ENCODE measurements around the gene CYP39A1. TPM values are rescaled to one million over a fixed set of nuclear protein-coding genes. Genes with fewer than 3 reads are reported as not detected.

CYP39A1 gene
- total RNA-seq, 4 donors from 2014 or later, result 7.6 to 55.9 (median 23.2) TPM

DNA sequence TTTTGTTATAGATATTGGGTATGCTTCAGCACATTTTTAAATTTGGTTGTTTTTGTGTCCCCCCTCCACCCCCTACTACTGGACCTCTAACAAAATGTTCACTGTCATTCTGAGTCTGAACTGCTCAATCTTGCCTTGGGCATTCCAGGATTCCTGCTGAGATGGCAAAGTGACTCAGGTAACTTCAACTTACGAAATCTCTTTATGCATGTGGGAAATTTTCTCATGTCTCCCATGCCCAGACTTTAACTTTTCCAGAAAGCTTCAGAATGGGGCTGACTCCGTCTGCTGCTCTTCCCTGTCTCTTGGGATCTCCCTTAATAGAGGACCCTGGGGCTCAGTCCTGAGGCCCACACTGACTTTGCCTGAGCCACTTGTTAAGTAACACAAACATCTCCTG is 14.0 kb downstream of the CYP39A1 start:
- Histone ChIP-seq H3K27me3 (no peaks in the 10 kb centered on the region), H3K9me3 (no peaks in the 10 kb centered on the region), H3K27ac (no peak overlapping the region), H3K4me1 (peaks cover 0 to 17% (median 4%) of the 10 kb centered on the region in 3 donors), H3K4me3 (no peak overlapping the region), H3K36me3 (no peaks in the 10 kb centered on the region)
- no peak for ATAC-seq
- TF ChIP-seq EP300 (IDR thresholded peaks at IDR 0.05), result no peak
- TF ChIP-seq POLR2A (IDR thresholded peaks at IDR 0.05), result no peak
- no peak for TF ChIP-seq POLR2AphosphoS5 (IDR thresholded peaks at IDR 0.05)
- 77 to 91% methylated on average over 2 of the region's 2 CpGs for WGBS, 2 donors (ENCODE audit: low coverage in 1 of 2)

DNA sequence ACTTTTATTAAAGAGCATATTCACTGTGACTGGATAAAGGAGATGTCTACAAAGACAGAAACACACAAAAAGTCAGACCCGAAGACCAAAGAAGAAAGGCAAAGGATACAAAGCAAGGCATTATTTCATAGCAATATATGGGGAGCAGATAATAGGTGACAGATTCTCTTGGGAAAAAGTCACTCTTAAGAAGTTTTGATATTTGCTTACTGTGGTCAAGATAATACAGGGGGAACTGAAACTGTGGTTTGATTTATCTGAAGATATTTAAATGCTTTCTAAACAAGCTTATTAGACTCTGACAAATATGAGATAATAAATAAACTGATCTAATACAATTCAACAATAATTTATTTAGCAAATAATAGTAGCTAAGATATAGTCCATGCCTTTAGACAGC is 14.7 kb downstream of the CYP39A1 start:
- TF ChIP-seq POLR2AphosphoS5 (IDR thresholded peaks at IDR 0.05) (no peak), POLR2A (IDR thresholded peaks at IDR 0.05) (no peak), EP300 (IDR thresholded peaks at IDR 0.05) (no peak)
- TF ChIP-seq, protein P1, sequence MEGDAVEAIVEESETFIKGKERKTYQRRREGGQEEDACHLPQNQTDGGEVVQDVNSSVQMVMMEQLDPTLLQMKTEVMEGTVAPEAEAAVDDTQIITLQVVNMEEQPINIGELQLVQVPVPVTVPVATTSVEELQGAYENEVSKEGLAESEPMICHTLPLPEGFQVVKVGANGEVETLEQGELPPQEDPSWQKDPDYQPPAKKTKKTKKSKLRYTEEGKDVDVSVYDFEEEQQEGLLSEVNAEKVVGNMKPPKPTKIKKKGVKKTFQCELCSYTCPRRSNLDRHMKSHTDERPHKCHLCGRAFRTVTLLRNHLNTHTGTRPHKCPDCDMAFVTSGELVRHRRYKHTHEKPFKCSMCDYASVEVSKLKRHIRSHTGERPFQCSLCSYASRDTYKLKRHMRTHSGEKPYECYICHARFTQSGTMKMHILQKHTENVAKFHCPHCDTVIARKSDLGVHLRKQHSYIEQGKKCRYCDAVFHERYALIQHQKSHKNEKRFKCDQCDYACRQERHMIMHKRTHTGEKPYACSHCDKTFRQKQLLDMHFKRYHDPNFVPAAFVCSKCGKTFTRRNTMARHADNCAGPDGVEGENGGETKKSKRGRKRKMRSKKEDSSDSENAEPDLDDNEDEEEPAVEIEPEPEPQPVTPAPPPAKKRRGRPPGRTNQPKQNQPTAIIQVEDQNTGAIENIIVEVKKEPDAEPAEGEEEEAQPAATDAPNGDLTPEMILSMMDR (IDR thresholded peaks at IDR 0.05), result no peak
- ATAC-seq, result no peak
- WGBS, 2 donors (ENCODE audit: low coverage in 1 of 2), result 77 to 88% methylated on average over 1 of the region's 1 CpG

DNA sequence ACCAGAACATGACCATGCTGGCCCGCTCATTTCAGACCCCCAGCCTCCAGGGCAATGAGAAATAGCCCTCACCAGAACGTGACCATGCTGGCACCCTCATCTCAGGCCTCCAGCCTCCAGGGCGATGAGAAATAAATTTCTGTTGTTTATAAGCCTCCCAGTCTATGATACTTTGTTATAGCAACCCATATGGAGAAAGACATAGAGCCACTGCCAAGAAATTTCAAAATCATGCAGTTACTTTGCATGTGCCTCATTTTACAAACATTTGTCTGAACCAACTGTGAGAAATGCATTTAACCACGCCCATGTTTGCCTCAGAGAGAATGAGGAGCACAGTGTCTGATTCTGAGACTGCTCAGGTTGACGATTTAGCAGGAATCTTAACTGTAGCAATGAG is 15.5 kb downstream of the CYP39A1 start:
- no peaks in the 10 kb centered on the region for H3K36me3 ChIP-seq
- TF ChIP-seq POLR2AphosphoS5 (IDR thresholded peaks at IDR 0.05) (peak; percentile 78), POLR2A (IDR thresholded peaks at IDR 0.05) (no peak)
- H3K27ac ChIP-seq, result peak overlapping the region; percentile 16 to 69 (median 49)
- ATAC-seq, result peak; percentile 92
- H3K27me3 ChIP-seq, result no peaks in the 10 kb centered on the region
- no peaks in the 10 kb centered on the region for H3K9me3 ChIP-seq
- H3K4me3 ChIP-seq, result no peak overlapping the region
- WGBS, 2 donors (ENCODE audit: low coverage in 1 of 2), result 28 to 53% methylated on average over 5 of the region's 5 CpGs
- H3K4me1 ChIP-seq, result peaks cover 0 to 17% (median 4%) of the 10 kb centered on the region in 3 donors

More for the DNA sequence above, 14.7 kb downstream of the CYP39A1 start:
- Histone ChIP-seq H3K4me1 (peaks cover 0 to 17% (median 4%) of the 10 kb centered on the region in 3 donors), H3K27me3 (no peaks in the 10 kb centered on the region), H3K36me3 (no peaks in the 10 kb centered on the region), H3K4me3 (no peak overlapping the region), H3K9me3 (no peaks in the 10 kb centered on the region), H3K27ac (peak overlapping the region in 2 of 4 donors; percentile 67 to 69)

DNA sequence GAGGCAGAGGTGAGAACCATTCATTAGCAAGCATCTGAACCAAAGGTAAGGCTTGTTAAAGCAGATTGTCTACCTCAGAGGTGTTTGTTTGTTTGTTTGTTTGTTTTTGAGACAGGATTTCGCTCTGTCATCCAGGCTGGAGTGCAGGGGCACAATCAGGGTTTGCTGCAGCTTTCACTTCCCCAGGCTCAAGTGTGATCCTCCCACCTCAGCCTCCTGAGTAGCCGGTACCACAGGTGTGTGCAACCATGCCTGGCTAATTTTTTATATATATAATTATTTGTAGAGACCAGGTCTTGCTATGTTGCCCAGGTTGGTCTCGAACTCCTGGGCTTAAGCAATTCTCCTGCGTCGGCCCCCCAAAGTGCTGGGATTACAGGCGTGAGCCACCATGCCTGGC is 17.2 kb downstream of the CYP39A1 start:
- WGBS, 2 donors (ENCODE audit: low coverage in 1 of 2), result 94 to 97% methylated on average over 2 to 6 of the region's 6 CpGs
- no peaks in the 10 kb centered on the region for H3K27me3 ChIP-seq
- no peaks in the 10 kb centered on the region for H3K36me3 ChIP-seq
- no peak overlapping the region for H3K27ac ChIP-seq
- TF ChIP-seq, protein P1 (IDR thresholded peaks at IDR 0.05), result no peak
- TF ChIP-seq POLR2AphosphoS5 (IDR thresholded peaks at IDR 0.05) (no peak), POLR2A (IDR thresholded peaks at IDR 0.05) (no peak), EP300 (IDR thresholded peaks at IDR 0.05) (no peak)
- H3K4me1 ChIP-seq, result peaks cover 0 to 17% (median 4%) of the 10 kb centered on the region in 3 donors
- no peak overlapping the region for H3K4me3 ChIP-seq
- H3K9me3 ChIP-seq, result no peaks in the 10 kb centered on the region
- ATAC-seq, result no peak

DNA sequence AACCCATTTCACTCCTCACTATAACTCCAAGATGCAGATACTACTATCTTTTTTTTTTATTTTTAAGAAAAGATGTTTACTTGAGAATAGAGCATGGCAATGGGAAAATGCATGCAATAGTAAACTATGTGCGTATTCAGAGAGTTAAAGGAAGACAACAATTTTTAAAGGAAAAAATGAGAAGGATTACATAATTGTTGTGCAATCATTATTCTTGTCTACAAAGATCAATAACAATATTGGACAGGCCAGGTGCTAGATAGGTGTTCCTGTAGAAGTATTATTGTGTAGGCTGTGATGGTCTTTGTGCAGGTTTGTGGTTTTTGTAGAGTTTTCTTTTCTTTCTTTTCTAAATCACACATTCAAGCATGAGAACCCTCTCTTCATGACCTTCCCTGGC is 20.6 kb downstream of the CYP39A1 start:
- 83 to 100% methylated on average over 1 of the region's 1 CpG for WGBS, 2 donors (ENCODE audit: low coverage in 1 of 2)
- Histone ChIP-seq H3K9me3 (no peaks in the 10 kb centered on the region), H3K27ac (no peak overlapping the region), H3K4me1 (peaks cover 0 to 26% (median 4%) of the 10 kb centered on the region in 3 donors), H3K4me3 (no peak overlapping the region), H3K36me3 (no peaks in the 10 kb centered on the region), H3K27me3 (no peaks in the 10 kb centered on the region)
- TF ChIP-seq POLR2A (IDR thresholded peaks at IDR 0.05) (no peak), EP300 (IDR thresholded peaks at IDR 0.05) (no peak)
- ATAC-seq, result no peak

DNA sequence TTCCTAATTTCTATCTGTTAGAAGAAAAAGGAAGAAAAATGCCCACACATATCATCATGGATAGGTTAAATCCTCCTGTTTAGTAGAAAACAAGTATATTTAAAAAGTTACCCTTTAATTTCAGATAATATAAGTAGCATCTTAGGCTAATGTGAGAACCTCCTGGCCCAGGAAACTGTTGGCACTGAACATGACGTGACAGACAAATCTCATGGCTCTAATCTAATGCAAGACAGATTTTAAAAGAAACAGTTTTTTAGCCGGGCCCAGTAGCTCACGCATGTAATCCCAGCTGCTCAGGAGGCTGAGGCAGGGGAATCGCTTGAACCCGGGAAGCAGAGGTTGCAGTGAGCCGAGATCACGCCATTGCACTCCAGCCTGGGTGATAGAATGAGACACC is 22.9 kb downstream of the CYP39A1 start:
- H3K36me3 ChIP-seq, result no peaks in the 10 kb centered on the region
- peaks cover 0 to 33% (median 0%) of the 10 kb centered on the region in 3 donors for H3K4me1 ChIP-seq
- no peaks in the 10 kb centered on the region for H3K9me3 ChIP-seq
- no peaks in the 10 kb centered on the region for H3K27me3 ChIP-seq
- WGBS, 2 donors (ENCODE audit: low coverage in 1 of 2), result 55 to 69% methylated on average over 5 to 6 of the region's 7 CpGs
- no peak overlapping the region for H3K27ac ChIP-seq
- no peak for ATAC-seq
- TF ChIP-seq POLR2A (IDR thresholded peaks at IDR 0.05), result no peak
- TF ChIP-seq, protein P1 (IDR thresholded peaks at IDR 0.05), result no peak
- TF ChIP-seq EP300 (IDR thresholded peaks at IDR 0.05), result no peak
- no peak for TF ChIP-seq POLR2AphosphoS5 (IDR thresholded peaks at IDR 0.05)
- H3K4me3 ChIP-seq, result no peak overlapping the region

All from gastroesophageal sphincter (tissue), 4 donors.